Lower lobe of right lung (tissue), 2 donors: ENCODE measurements around the gene RND3. TPM values are rescaled to one million over a fixed set of nuclear protein-coding genes. Genes with fewer than 3 reads are reported as not detected.

Experiments
- ATAC-seq, 2 donors: fragments of 200-7000 bp; cut with Tn5 transposase; one replicate each; pipeline ENCODE4 v1.9.1; 2020 to 2022; ENCODE audit warnings: mild to moderate bottlenecking in 2 of 2, moderate library complexity in 2 of 2
- DNase-seq: peaks from one replicate; pipeline ENCODE4 v3.0.0-alpha.2; 2020
- H3K27ac ChIP-seq: fragments of 200-600 bp; one replicate; pipeline ENCODE4 v1.8.0; 2022
- H3K27me3 ChIP-seq: fragments of 200-600 bp; one replicate; pipeline ENCODE4 v1.8.0; 2022; ENCODE audit warnings: low read depth
- H3K36me3 ChIP-seq: fragments of 200-600 bp; one replicate; pipeline ENCODE4 v1.8.0; 2022; ENCODE audit warnings: mild to moderate bottlenecking
- H3K4me1 ChIP-seq: fragments of 200-600 bp; one replicate; pipeline ENCODE4 v1.8.0; 2022
- H3K4me3 ChIP-seq: fragments of 200-600 bp; one replicate; pipeline ENCODE4 v1.8.0; 2022; ENCODE audit warnings: mild to moderate bottlenecking
- H3K9me3 ChIP-seq: fragments of 200-600 bp; one replicate; pipeline ENCODE4 v1.8.0; 2022
- intact Hi-C: fragments of 100-400 bp; cut with DNase I; formaldehyde crosslinking; loops from one replicate; pipeline ENCODE4 v1.11.0; 2022
- total RNA-seq: library from RNA; stranded (reverse); fragmentation: NEBNext Ultra II Directional; extraction: Animal tissue kit (Norgen Biotek cat#: 25700); gene quantifications from one replicate; pipeline ENCODE4 v1.2.1, GENCODE V29; 2021
- TF ChIP-seq, protein P1 (sequence below): fragments of 200-600 bp; IDR thresholded peaks from one replicate; pipeline ENCODE4 v1.8.0; 2022; ENCODE audit warnings: antibody characterized with exemption, mild to moderate bottlenecking
- donor health status: DM: no; HTN: yes; CAD: no; lungs with severe emphysema.

Gene RND3
- total RNA-seq, 1 donor from 2014 or later: 20.8 TPM

DNA sequence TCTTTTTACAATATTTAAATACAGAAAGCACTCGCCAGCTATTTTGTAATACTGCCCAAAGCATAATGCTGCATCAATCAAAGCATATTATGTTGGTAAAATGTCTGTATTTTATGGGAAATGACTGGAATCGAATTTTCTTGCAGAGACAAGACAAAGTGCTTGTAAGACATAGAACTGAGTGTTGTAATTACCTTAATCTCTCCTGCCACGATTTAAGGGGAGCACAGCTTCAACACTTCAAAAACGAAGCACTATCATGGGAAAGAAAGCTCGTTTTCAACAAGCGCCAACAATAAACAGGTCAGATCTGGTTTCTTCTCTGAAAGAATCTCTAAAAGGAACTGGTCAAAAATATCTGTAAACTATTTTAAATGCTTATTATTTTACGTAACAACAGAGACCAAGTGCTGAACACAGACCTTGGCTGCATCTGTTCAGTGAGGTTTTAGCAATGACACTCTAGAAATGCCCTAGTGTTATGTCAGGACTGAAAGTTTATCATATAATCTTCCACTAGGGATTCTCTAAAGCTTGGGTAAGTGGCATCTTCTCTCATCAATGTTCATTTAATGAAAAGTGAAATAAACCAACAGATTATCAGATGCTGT, 19.0 kb downstream of the RND3 start:
- ATAC-seq: no peak
- Histone ChIP-seq H3K9me3 (no peaks in the 10 kb centered on the region), H3K36me3 (peaks cover 34% of the 10 kb centered on the region), H3K27ac (no peak overlapping the region), H3K4me1 (peaks cover 17% of the 10 kb centered on the region), H3K4me3 (no peak overlapping the region), H3K27me3 (no peaks in the 10 kb centered on the region)
- TF ChIP-seq, protein P1, sequence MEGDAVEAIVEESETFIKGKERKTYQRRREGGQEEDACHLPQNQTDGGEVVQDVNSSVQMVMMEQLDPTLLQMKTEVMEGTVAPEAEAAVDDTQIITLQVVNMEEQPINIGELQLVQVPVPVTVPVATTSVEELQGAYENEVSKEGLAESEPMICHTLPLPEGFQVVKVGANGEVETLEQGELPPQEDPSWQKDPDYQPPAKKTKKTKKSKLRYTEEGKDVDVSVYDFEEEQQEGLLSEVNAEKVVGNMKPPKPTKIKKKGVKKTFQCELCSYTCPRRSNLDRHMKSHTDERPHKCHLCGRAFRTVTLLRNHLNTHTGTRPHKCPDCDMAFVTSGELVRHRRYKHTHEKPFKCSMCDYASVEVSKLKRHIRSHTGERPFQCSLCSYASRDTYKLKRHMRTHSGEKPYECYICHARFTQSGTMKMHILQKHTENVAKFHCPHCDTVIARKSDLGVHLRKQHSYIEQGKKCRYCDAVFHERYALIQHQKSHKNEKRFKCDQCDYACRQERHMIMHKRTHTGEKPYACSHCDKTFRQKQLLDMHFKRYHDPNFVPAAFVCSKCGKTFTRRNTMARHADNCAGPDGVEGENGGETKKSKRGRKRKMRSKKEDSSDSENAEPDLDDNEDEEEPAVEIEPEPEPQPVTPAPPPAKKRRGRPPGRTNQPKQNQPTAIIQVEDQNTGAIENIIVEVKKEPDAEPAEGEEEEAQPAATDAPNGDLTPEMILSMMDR: no peak
- intact Hi-C loops: no loop called here
- no peak for DNase-seq

DNA sequence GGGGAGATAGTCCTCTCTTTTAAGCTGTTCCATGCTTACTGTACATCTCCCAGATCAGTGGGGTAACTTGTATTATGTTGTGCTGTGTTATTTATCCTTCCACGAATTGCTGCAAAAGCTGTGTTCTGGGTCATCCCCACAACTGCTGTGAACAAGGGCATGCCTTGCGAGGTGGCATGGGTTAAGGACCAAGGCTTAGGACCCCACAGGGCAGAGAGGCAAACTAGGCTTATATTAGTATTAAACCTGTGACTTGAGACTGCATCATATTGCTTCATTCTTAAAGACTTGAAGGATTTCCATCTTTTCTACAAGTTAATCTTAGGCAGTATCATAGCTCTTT, 19.9 kb downstream of the RND3 start:
- no peaks in the 10 kb centered on the region for H3K27me3 ChIP-seq
- TF ChIP-seq, protein P1: no peak
- peaks cover 34% of the 10 kb centered on the region for H3K36me3 ChIP-seq
- DNase-seq (no peak), ATAC-seq (no peak)
- H3K4me3 ChIP-seq: no peak overlapping the region
- intact Hi-C loops: no loop called here
- H3K9me3 ChIP-seq: no peaks in the 10 kb centered on the region
- no peak overlapping the region for H3K27ac ChIP-seq
- peaks cover 15% of the 10 kb centered on the region for H3K4me1 ChIP-seq

DNA sequence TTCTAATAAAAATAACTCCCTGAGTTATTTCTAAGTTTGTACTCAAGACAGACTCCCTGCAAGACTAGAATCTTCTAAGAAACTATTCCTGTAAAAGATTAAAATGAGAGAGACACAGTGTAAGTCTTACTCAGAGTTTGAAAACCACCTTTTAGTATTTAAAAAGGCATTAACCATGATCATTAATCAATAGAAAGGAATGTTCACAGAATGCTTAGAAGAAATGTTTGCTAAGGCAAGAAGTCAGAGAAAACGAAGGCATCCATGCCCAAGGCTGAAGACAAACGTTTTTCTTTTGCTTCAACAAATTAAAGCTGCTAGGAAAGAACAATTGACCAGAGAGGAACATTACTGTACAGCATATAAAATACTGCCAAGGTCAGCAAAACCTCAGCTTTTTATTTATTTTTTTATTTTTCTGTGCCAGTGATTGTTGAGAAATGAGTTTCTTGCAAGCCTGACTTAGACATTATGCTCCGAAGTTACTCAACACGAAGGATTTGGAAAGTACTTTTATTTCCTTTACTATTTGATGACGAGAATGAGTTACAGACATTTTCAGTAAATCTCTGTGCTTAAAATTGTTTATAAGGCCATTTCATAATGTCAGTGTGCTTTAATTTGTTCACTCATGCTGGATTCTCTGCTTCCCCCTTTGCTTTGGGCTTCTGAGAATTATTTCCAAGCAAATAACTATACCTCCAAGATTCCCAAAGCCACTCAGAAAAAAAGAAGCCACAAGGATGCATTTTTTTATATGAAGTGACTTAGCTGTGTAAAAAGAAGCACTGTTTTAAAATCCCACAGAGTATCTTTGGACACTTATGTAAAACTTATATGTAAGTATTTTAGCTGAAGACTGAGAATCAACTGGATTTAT, 20.5 kb downstream of the RND3 start:
- no peak for DNase-seq
- Histone ChIP-seq H3K27me3 (no peaks in the 10 kb centered on the region), H3K4me3 (no peak overlapping the region), H3K4me1 (peaks cover 12% of the 10 kb centered on the region), H3K9me3 (no peaks in the 10 kb centered on the region), H3K27ac (no peak overlapping the region), H3K36me3 (peaks cover 34% of the 10 kb centered on the region)
- intact Hi-C loops: no loop called here
- no peak for ATAC-seq
- TF ChIP-seq, protein P1: no peak

DNA sequence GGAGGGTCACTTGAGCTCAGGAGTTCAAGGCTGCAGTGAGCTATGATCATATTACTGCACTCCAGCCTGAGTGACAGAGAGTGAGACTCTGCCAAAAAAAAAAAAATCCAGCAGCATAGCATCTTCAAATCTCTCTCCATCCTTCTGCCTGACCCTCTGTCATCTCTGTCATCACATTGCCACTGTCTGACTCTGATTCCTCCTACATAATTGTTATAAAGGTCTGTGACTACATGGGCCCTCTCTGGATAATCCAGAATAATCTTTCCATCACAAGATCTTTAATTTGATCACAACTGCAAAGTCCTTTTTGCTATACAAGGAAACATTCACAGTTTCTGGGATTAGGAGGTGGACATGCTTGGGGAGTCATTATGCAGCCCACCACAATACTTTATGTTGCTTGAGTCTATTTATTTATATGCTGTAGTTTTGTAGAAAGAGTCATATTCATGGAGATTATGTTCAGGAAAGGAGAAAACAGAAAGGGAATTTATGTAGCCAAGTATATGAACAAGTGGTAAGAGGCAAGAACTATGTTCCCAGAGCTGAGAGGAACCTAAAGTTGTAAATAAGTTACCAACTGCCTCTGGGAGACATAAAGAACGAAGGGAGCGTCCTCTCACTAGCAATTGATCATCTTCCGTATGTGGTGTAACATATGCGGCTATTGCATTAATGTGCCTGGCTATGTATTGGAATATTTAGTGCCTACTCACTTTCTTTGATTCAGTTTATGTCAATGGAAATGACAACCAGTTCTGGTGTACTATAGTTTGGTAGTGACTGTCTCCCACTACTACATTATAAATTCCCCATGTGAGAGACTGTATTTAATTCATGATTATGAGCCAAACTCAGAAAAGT, 21.5 kb downstream of the RND3 start:
- intact Hi-C loops: no loop called here
- Histone ChIP-seq H3K4me3 (no peak overlapping the region), H3K27ac (no peak overlapping the region), H3K9me3 (no peaks in the 10 kb centered on the region), H3K27me3 (no peaks in the 10 kb centered on the region), H3K36me3 (peaks cover 25% of the 10 kb centered on the region), H3K4me1 (peaks cover 7% of the 10 kb centered on the region)
- DNase-seq (no peak), ATAC-seq (no peak)
- TF ChIP-seq, protein P1: no peak

DNA sequence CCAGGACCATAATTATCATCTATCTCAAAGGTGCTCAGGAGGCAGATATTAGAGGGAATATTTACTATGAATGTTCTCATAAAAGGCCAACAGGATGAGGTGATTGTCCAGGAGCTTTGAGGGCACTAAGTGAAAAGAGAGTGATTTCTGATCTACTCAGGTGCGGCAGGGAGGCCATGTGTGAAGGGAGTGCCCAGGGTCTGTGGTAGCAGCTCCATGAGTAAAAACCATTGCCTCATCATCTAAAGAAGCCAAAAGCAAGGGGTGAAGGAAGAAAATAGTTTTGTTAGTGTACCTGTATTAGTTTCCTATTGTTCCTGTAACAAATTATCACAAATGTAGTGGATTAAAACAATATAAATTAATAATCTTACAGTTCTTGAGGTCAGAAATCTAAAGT, 22.5 kb downstream of the RND3 start:
- Histone ChIP-seq H3K9me3 (no peaks in the 10 kb centered on the region), H3K4me3 (no peak overlapping the region), H3K27ac (no peak overlapping the region), H3K27me3 (no peaks in the 10 kb centered on the region), H3K4me1 (peaks cover 7% of the 10 kb centered on the region), H3K36me3 (peaks cover 15% of the 10 kb centered on the region)
- intact Hi-C loops: no loop called here
- DNase-seq (no peak), ATAC-seq (no peak)
- TF ChIP-seq, protein P1: no peak
